Measurements from ENCODE around the gene TP53AIP1. TPM values are rescaled to one million over a fixed set of nuclear protein-coding genes. Genes with fewer than 3 reads are reported as not detected.

TP53AIP1 gene
- total RNA-seq, 1 experiment from 2014 or later: not detected

DNA sequence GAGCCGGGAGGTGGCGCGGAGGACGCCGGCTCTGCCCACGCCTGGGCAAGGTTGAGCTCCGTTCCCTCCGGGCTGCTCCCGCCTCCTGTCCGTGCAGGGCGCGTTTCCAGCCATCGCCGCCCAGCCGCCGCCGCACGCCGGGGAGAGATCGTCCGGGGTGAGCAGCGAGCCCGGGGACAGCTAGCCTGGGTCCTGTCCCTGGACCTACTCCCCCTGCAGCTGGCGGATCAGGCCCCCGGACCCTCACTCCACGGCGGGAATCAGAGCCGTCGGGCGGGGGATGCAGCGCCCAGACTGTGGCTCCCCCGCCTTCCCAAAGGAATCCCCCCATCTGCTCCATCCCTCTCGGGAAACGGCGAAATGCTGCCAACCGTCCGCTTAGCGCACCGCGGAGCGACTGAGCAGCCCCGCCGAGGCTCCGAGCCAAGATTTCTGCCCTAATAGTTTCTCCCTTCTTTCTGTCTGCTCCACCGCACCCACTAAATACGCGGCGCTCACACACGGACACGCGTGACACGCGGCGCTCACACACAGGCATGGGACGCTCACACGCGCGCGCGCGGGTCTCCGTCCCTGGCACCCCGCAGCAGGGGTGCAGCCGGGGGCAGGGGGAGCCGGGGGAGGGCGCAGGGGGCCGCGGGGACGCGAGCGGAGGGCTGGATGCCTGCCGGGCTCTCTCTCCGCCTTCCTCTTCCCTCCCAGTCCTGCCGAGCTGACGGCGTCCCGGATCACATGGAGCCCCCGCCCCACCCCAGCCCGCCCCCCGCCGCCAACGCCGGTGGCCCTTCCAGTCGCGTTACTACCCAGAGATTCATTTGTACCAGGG lies 51.9 kb downstream of the TP53AIP1 start, which contains the start of gene KCNJ5:
Gene KCNJ5 (plus strand): TSS at position 814 of the 826 bp plus-strand sequence. CDS start 19,918 bp downstream, outside the sequence.
- DNase-seq (ENCODE audit: low spot score): no peak

DNA sequence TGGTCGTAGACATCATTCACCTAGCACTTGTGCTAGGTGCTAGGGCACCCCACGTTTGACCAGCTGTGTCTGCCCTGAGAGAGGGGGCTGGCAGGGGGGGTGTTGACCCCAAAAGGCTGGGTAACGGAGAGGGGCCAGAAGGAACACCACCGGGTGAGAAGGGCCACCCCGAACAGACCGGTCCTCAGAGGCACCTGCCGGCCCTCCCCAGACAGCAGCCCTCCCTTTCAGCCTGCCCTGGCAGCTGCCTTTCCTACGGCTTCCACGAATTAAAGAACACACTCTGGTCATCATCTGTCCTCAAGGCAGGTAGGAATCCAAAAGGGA lies 52.5 kb downstream of the TP53AIP1 start:
- no peak for DNase-seq (ENCODE audit: low spot score)

DNA sequence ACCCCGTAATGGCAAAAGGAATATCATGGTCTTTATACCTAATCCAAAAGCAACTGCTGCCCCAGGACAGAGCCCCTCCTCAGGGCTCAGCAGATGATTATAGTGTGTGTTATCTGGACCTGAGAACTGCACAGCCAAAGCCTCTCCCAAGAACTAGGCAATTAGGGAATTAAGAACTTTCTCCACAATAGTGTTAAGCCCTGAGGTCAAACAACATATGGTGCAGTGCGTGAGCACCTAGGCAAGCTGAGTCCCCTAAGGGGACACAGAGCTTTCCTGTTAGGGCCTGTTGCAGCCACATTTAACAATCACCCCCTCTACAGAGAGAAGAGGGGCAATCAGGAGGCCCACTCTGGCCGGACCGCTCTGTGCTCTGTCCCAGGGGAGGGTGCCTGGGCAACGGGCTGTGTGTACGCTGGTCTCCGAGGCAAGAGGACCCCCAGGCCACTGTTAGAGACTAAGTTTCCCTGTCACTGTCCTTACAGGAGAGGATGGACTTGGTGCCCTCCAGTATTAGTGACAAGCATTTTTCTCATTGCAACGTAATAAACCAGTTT lies 52.9 kb downstream of the TP53AIP1 start:
- DNase-seq (ENCODE audit: low spot score): no peak

DNA sequence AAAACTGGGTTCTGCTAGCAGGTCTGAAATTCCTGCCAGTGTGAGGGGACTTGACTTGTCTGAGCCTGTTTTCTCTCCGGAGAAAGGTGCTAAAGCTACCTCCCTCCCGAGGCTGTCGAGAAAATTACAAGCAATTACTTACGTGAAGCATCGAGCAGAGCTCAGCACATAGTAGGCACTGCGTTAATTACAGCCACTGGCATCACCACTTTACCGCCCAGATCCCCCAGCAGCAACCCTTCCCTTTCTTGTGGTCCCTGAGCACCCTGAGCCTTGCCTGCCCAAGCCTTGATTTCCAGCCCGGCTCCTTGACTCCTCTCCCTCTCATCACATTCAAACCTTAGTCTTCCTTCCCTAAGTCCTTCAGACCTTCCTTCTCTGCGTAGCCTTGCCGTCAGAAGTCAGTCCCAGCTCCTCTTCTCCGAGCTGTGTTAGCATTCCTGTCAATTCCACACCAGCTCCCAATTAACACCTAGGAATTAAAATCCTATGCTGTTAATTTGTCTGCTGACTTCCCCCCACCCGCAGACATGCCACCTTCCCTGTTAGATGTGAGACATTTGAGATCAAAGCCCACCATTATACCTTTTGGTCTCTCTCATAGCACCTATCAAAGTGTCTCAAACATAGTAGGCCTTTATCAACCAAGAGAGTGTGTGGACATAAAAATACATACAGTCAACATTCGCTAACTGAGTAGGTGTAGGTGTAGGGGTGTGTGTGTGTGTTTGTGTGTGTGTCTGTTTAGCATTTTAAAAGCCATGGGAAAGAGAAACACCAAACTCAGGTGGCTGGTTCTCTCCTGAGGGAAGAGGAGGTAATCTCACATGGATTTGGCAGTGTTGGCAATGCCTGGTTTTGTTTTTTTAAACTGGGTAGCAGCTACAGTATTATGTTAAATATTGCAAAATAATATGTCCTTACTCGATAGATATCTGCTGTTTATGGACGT lies 54.4 kb downstream of the TP53AIP1 start:
- no peak for DNase-seq (ENCODE audit: low spot score)

DNA sequence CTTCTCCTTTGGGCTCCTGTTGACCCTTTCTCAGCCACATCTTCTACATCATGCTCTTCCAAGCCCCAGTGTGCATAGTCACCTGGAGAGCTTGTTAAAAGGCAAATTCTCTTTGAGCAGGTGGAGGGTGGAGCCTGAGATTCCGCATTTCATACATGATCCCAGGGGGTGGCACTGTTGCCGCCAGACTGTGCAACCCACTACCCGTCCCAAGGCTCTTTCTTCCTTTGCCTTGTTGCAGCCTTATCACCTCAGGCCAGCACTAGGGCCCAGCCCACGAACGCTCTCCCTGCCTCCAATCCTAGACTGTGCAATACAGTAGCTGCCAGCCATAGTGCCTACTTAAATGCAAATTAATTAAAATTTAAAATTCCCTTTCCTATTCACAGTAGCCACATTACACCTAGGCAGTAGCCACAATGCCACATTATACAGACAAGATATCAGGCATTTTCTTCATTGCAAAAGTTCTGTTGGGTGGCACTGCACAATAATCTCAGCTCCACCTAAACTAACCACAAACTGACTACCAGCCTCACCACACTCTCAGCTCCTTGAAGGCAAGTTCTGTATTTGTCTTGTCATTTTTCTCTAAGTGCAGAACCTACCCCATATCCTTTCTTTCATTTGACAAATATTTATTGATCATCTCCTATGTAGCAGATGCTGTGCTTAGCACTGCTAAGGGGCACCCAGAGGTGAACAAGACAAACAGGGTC lies 56.1 kb downstream of the TP53AIP1 start:
- DNase-seq (ENCODE audit: low spot score): no peak

Other genes with a start within 250 kb of the TP53AIP1 start
- 4.6 and 4.9 TPM in 2 replicates for gene FLI1, start 248.8 kb downstream of the TP53AIP1 start, total RNA-seq (2014; rRNA removed; shearing (Covaris generic))
- gene KCNJ1, start 75.6 kb downstream of the TP53AIP1 start, total RNA-seq (2014; rRNA removed; shearing (Covaris generic)): not detected in 2 replicates
- not detected in 2 replicates for gene KCNJ5, start 51.5 kb downstream of the TP53AIP1 start, total RNA-seq (2014; rRNA removed; shearing (Covaris generic))
- 4.8 and 5.1 TPM in 2 replicates for gene ARHGAP32, start 249.5 kb upstream of the TP53AIP1 start, total RNA-seq (2014; rRNA removed; shearing (Covaris generic))

All from H4 (cell line).